Liver (tissue), 9 donors: ENCODE data around the gene C12orf50. TPM values are rescaled to one million over a fixed set of nuclear protein-coding genes. Genes with fewer than 3 reads are reported as not detected.

Experiments used
- DNase-seq: peaks from one replicate; pipeline ENCODE4 v3.0.0-alpha.2; 2017; ENCODE audit warnings: low spot score
- H3K27ac ChIP-seq, 2 donors: one replicate each; pipeline ENCODE4 v1.7.0; 2013; ENCODE audit warnings: inconsistent platforms in 2 of 2, low read length in 2 of 2, control low read depth in 1 of 2, low read depth in 1 of 2, mild to moderate bottlenecking in 1 of 2
- H3K27me3 ChIP-seq, 4 donors: one replicate each; pipeline versions ENCODE4 v1.6.1 to v1.7.0; 2013; ENCODE audit warnings: low read length in 3 of 4, inconsistent platforms in 1 of 4, mild to moderate bottlenecking in 1 of 4, moderate library complexity in 1 of 4; ENCODE audit not compliant: control insufficient read depth in 4 of 4, insufficient read depth in 4 of 4
- H3K36me3 ChIP-seq, 4 donors: one replicate each; pipeline versions ENCODE4 v1.6.1 to v1.7.0; 2013; ENCODE audit warnings: low read length in 3 of 4, mild to moderate bottlenecking in 3 of 4, low read depth in 1 of 4, moderate library complexity in 1 of 4; ENCODE audit not compliant: control insufficient read depth in 4 of 4, insufficient read depth in 3 of 4
- H3K4me1 ChIP-seq, 4 donors: one replicate each; pipeline versions ENCODE4 v1.6.1 to v1.7.0; 2013; ENCODE audit warnings: low read length in 3 of 4, mild to moderate bottlenecking in 3 of 4, moderate library complexity in 1 of 4; ENCODE audit not compliant: control insufficient read depth in 4 of 4, insufficient read depth in 4 of 4
- H3K4me3 ChIP-seq, 3 donors: one replicate each; pipeline versions ENCODE4 v1.6.1 to v1.7.0; 2013; ENCODE audit warnings: low read length in 3 of 3, control low read depth in 1 of 3, low read depth in 1 of 3, mild to moderate bottlenecking in 1 of 3
- H3K9ac ChIP-seq, 2 donors: one replicate each; pipeline ENCODE4 v1.7.0; 2013; ENCODE audit warnings: low read length in 2 of 2, mild to moderate bottlenecking in 2 of 2, moderate library complexity in 2 of 2, control low read depth in 1 of 2, low read depth in 1 of 2
- H3K9me3 ChIP-seq, 4 donors: one replicate each; pipeline versions ENCODE4 v1.6.1 to v1.7.0; 2013; ENCODE audit warnings: low read length in 3 of 4; ENCODE audit not compliant: control insufficient read depth in 4 of 4
- ATF3 ChIP-seq: IDR thresholded peaks from 2 replicates; pipeline ENCODE4 v1.6.1; 2016; ENCODE audit warnings: antibody characterized with exemption
- CTCF ChIP-seq: fragments of 150-350 bp; IDR thresholded peaks from 2 replicates; pipeline ENCODE4 v1.5.1; 2017; ENCODE audit warnings: improper control_type of control experiment, low read depth, low read length; ENCODE audit not compliant: missing input control
- EGR1 ChIP-seq, 2 donors: IDR thresholded peaks; 2 replicates each; pipeline ENCODE4 v1.6.1; 2016 to 2018; ENCODE audit warnings: antibody characterized with exemption in 2 of 2, low read depth in 2 of 2
- FOXA1 ChIP-seq: IDR thresholded peaks from 2 replicates; pipeline ENCODE4 v1.6.1; 2016; ENCODE audit warnings: antibody characterized with exemption
- FOXA2 ChIP-seq: IDR thresholded peaks from 2 replicates; pipeline ENCODE4 v1.6.1; 2016; ENCODE audit warnings: antibody characterized with exemption
- GABPA ChIP-seq, 2 donors: IDR thresholded peaks in 1 of 2; conservative IDR thresholded peaks in 1 of 2; 2 replicates each; pipeline ENCODE4 v1.6.1; 2016; ENCODE audit warnings: antibody characterized with exemption in 2 of 2, mild to moderate bottlenecking in 1 of 2, moderate library complexity in 1 of 2
- HNF4A ChIP-seq, 2 donors: conservative IDR thresholded peaks; 2 replicates each; pipeline ENCODE4 v1.6.1; 2016; ENCODE audit warnings: antibody characterized with exemption in 2 of 2, mild to moderate bottlenecking in 2 of 2
- HNF4G ChIP-seq: IDR thresholded peaks from 2 replicates; pipeline ENCODE4 v1.6.1; 2016; ENCODE audit warnings: antibody characterized with exemption
- JUND ChIP-seq, 2 donors: IDR thresholded peaks; 2 replicates each; pipeline ENCODE4 v1.6.1; 2016; ENCODE audit warnings: antibody characterized with exemption in 2 of 2
- MAX ChIP-seq: IDR thresholded peaks from 2 replicates; pipeline ENCODE4 v1.6.1; 2016; ENCODE audit warnings: antibody characterized with exemption
- NR2F2 ChIP-seq: IDR thresholded peaks from 2 replicates; pipeline ENCODE4 v1.6.1; 2016; ENCODE audit warnings: antibody characterized with exemption
- RAD21 ChIP-seq, 2 donors: IDR thresholded peaks; 2 replicates each; pipeline ENCODE4 v1.6.1; 2016; ENCODE audit warnings: antibody characterized with exemption in 2 of 2, mild to moderate bottlenecking in 2 of 2
- REST ChIP-seq: IDR thresholded peaks from 2 replicates; pipeline ENCODE4 v1.6.1; 2016; ENCODE audit warnings: antibody characterized with exemption, mild to moderate bottlenecking
- RXRA ChIP-seq, 2 donors: IDR thresholded peaks; 2 replicates each; pipeline ENCODE4 v1.6.1; 2017 to 2018; ENCODE audit warnings: antibody characterized with exemption in 2 of 2, mild to moderate bottlenecking in 1 of 2
- SP1 ChIP-seq: IDR thresholded peaks from 2 replicates; pipeline ENCODE4 v1.6.1; 2018; ENCODE audit warnings: antibody characterized with exemption, mild to moderate bottlenecking
- TAF1 ChIP-seq: conservative IDR thresholded peaks from 2 replicates; pipeline ENCODE4 v1.6.1; 2016; ENCODE audit warnings: antibody characterized with exemption, mild to moderate bottlenecking
- YY1 ChIP-seq: IDR thresholded peaks from 2 replicates; pipeline ENCODE4 v1.6.1; 2016; ENCODE audit warnings: antibody characterized with exemption, mild to moderate bottlenecking
- ZBTB33 ChIP-seq: IDR thresholded peaks from 2 replicates; pipeline ENCODE4 v1.6.1; 2016; ENCODE audit warnings: antibody characterized with exemption
- WGBS: extraction: QIAGEN DNeasy Blood & Tissue Kit; methylation state at CpG from one replicate; pipeline ENCODE4 v1.1.7; 2013; 5-methylcytosine and 5-hydroxymethylcytosine counted together
- polyA plus RNA-seq, 2 donors: library from polyadenylated mRNA; stranded (reverse) in 1 of 2; unstranded in 1 of 2; fragments of 200-250 nt in 1 of 2; fragments of >200 nt in 1 of 2; fragmentation: Nextera tagmentation in 1 of 2; extraction: Ambion mirVana in 1 of 2; gene quantifications; one replicate each; pipeline versions ENCODE4 v1.2.1 to v1.2.3, GENCODE V29; 2013 to 2015
- total RNA-seq, 2 donors: library from RNA; depleted of rRNA; stranded (reverse); fragments of >200 nt; gene quantifications; one replicate each; pipeline ENCODE4 v1.2.3, GENCODE V29; 2014
- donor health status: healthy.
- donor health status: healthy.
- donor health status: healthy.
- donor health status: healthy.
- donor health status: healthy.

Gene C12orf50
- total and polyA plus RNA-seq, 4 donors: 0.08 TPM; not detected in 3

GRCh38 chr12:88036353-88036965 lies 7.3 kb upstream of the C12orf50 start:
- Histone ChIP-seq H3K27me3 (no peaks in the 10 kb centered on the region), H3K9me3 (no peaks in the 10 kb centered on the region), H3K27ac (peak overlapping the region; percentile 71), H3K9ac (peak overlapping the region; percentile 49 to 70), H3K36me3 (no peaks in the 10 kb centered on the region), H3K4me1 (peaks cover 3 to 19% (median 13%) of the 10 kb centered on the region in 4 donors), H3K4me3 (peak overlapping the region; percentile 77 to 91 (median 81))
- 20% methylated on average over 5 of the region's 5 CpGs for WGBS
- no peak for TF ChIP-seq RAD21 (IDR thresholded peaks at IDR 0.05)
- TF ChIP-seq FOXA2: no peak
- TF ChIP-seq JUND (IDR thresholded peaks at IDR 0.05): no peak
- no peak for TF ChIP-seq ZBTB33
- no peak for TF ChIP-seq TAF1
- TF ChIP-seq ATF3: no peak
- peak; percentile 32 to 41 for TF ChIP-seq HNF4A (conservative IDR thresholded peaks at IDR 0.05)
- TF ChIP-seq FOXA1: no peak
- peak in 1 of 2 donors; percentile 6 for TF ChIP-seq RXRA (IDR thresholded peaks at IDR 0.05)
- TF ChIP-seq MAX: no peak
- TF ChIP-seq HNF4G: no peak
- no peak for TF ChIP-seq EGR1 (IDR thresholded peaks at IDR 0.05; ENCODE audit: low read depth in 2 of 2)
- no peak for DNase-seq

GRCh38 chr12:88035907-88036289 lies 6.7 kb upstream of the C12orf50 start:
- peaks cover 3 to 19% (median 13%) of the 10 kb centered on the region in 4 donors for H3K4me1 ChIP-seq
- TF ChIP-seq EGR1 (IDR thresholded peaks at IDR 0.05; ENCODE audit: low read depth in 2 of 2) (no peak), FOXA1 (no peak), NR2F2 (no peak), FOXA2 (no peak), HNF4A (conservative IDR thresholded peaks at IDR 0.05) (no peak), JUND (IDR thresholded peaks at IDR 0.05) (no peak), MAX (no peak), TAF1 (no peak), HNF4G (no peak), ATF3 (no peak), GABPA (IDR thresholded peaks at IDR 0.05 in 1 of 2, conservative IDR thresholded peaks at IDR 0.05 in 1 of 2) (no peak), CTCF (no peak), REST (no peak), YY1 (no peak), SP1 (no peak), RAD21 (IDR thresholded peaks at IDR 0.05) (no peak)
- no peaks in the 10 kb centered on the region for H3K36me3 ChIP-seq
- no peaks in the 10 kb centered on the region for H3K27me3 ChIP-seq
- 4% methylated on average over 5 of the region's 5 CpGs for WGBS
- DNase-seq: no peak
- peak overlapping the region; percentile 71 for H3K27ac ChIP-seq
- peak overlapping the region; percentile 77 to 91 (median 81) for H3K4me3 ChIP-seq
- H3K9ac ChIP-seq: peak overlapping the region; percentile 49 to 70
- H3K9me3 ChIP-seq: no peaks in the 10 kb centered on the region
